GOT3 (cell line): ENCODE measurements around the gene KCNAB2.

Experiments
- DNase-seq: peaks from one replicate; lab custom pipeline; 2025; ENCODE audit warnings: mixed read lengths; lab: John Stamatoyannopoulos, UW

Gene KCNAB2

GRCh38 chr1:6045561-6045960 is at the start of gene KCNAB2:
KCNAB2 (plus strand) TSS chr1:6045888; CDS start chr1:6051537, 5,649 bp downstream.
- no peak for DNase-seq

- no peak for DNase-seq
Observed at GRCh38 chr1:5996641-5997270, 48.9 kb upstream of the KCNAB2 start.

- DNase-seq = no peak
Observed at GRCh38 chr1:5997316-5997715, 48.4 kb upstream of the KCNAB2 start.

- DNase-seq = no peak
Observed at GRCh38 chr1:5998051-5998905, 47.4 kb upstream of the KCNAB2 start.

GRCh38 chr1:5998906-5999301 is 46.8 kb upstream of the KCNAB2 start:
- no peak for DNase-seq

- no peak for DNase-seq
Observed at GRCh38 chr1:5999711-6000443, 45.8 kb upstream of the KCNAB2 start.

- no peak for DNase-seq
Observed at GRCh38 chr1:6000444-6001288, 45.0 kb upstream of the KCNAB2 start.

GRCh38 chr1:6001992-6002576 is 43.6 kb upstream of the KCNAB2 start:
- no peak for DNase-seq

- DNase-seq = no peak
Observed at GRCh38 chr1:6002714-6003501, 42.8 kb upstream of the KCNAB2 start.

GRCh38 chr1:6003568-6004411 is 41.9 kb upstream of the KCNAB2 start:
- DNase-seq = no peak

GRCh38 chr1:6004412-6005123 is 41.1 kb upstream of the KCNAB2 start:
- DNase-seq = no peak

- no peak for DNase-seq
Observed at GRCh38 chr1:6005276-6005917, 40.3 kb upstream of the KCNAB2 start.

- no peak for DNase-seq
Observed at GRCh38 chr1:6006882-6007281, 38.8 kb upstream of the KCNAB2 start.

- DNase-seq = no peak
Observed at GRCh38 chr1:6007318-6008083, 38.2 kb upstream of the KCNAB2 start.

- no peak for DNase-seq
Observed at GRCh38 chr1:6008084-6008415, 37.6 kb upstream of the KCNAB2 start.

GRCh38 chr1:6008696-6009095 is 37.0 kb upstream of the KCNAB2 start:
- DNase-seq = no peak

GRCh38 chr1:6009120-6010040 is 36.3 kb upstream of the KCNAB2 start:
- DNase-seq = no peak
